CD14-positive monocyte (primary cell): Measurements from ENCODE around the gene ZNF385B. TPM values are rescaled to one million over a fixed set of nuclear protein-coding genes. Genes with fewer than 3 reads are reported as not detected.

Experiments used
- DNase-seq, 3 donors: peaks; one replicate each; pipeline ENCODE4 v3.0.0-alpha.2; 2011 to 2022
- H2AFZ ChIP-seq: 2 replicates; pipeline ENCODE4 v1.6.0; 2012; ENCODE audit warnings: mild to moderate bottlenecking, low read depth, low read length, inconsistent platforms; ENCODE audit not compliant: insufficient read depth, poor library complexity, severe bottlenecking
- H3K27ac ChIP-seq, 2 donors: 1 replicate in 1 of 2; 2 replicates in 1 of 2; pipeline ENCODE4 v1.5.1; 2012 to 2013; ENCODE audit warnings: low read length in 2 of 2, control low read depth in 1 of 2, inconsistent platforms in 1 of 2, low read depth in 1 of 2, mild to moderate bottlenecking in 1 of 2
- H3K27me3 ChIP-seq, 2 donors: one replicate each; pipeline versions ENCODE4 v1.6.0 to v1.6.1; 2011 to 2013; ENCODE audit warnings: low read length in 2 of 2; ENCODE audit not compliant: control insufficient read depth in 2 of 2, insufficient read depth in 2 of 2
- H3K36me3 ChIP-seq, 2 donors: replicated peaks in 1 of 2; 1 replicate in 1 of 2; 2 replicates in 1 of 2; pipeline versions ENCODE4 v1.5.1 to v1.6.1; 2012 to 2013; ENCODE audit warnings: low read length in 2 of 2, control low read depth in 1 of 2, inconsistent platforms in 1 of 2, mild to moderate bottlenecking in 1 of 2; ENCODE audit not compliant: insufficient read depth in 2 of 2, control insufficient read depth in 1 of 2
- H3K4me1 ChIP-seq, 2 donors: 1 replicate in 1 of 2; 2 replicates in 1 of 2; pipeline versions ENCODE4 v1.5.1 to v1.6.1; 2012 to 2013; ENCODE audit warnings: low read length in 2 of 2, control low read depth in 1 of 2, inconsistent platforms in 1 of 2, mild to moderate bottlenecking in 1 of 2, moderate library complexity in 1 of 2; ENCODE audit not compliant: insufficient read depth in 2 of 2, control insufficient read depth in 1 of 2
- H3K4me2 ChIP-seq: replicated peaks from 2 replicates; pipeline ENCODE3; 2012; ENCODE audit warnings: low read length, moderate library complexity, mild to moderate bottlenecking; ENCODE audit not compliant: poor library complexity, severe bottlenecking; ENCODE audit errors: extremely low read depth
- H3K4me3 ChIP-seq, 3 experiments: fragments of 200-600 bp in 1 of 3; sonication (generic) in 1 of 3; replicated peaks in 1 of 3; 1 replicate in 2 of 3; 2 replicates in 1 of 3; pipeline ENCODE4 v1.5.1; 2011 to 2013; ENCODE audit warnings: low read length in 3 of 3, mild to moderate bottlenecking in 3 of 3, control low read depth in 2 of 3, low read depth in 2 of 3, inconsistent platforms in 1 of 3, moderate library complexity in 1 of 3
- H3K79me2 ChIP-seq: 2 replicates; pipeline ENCODE4 v1.6.0; 2012; ENCODE audit warnings: mild to moderate bottlenecking, control low read depth, inconsistent platforms, low read length, moderate library complexity; ENCODE audit not compliant: insufficient read depth
- H3K9ac ChIP-seq: 2 replicates; pipeline ENCODE4 v1.6.0; 2017; ENCODE audit warnings: low read length, mild to moderate bottlenecking; ENCODE audit not compliant: insufficient read depth, poor library complexity, severe bottlenecking
- H3K9me3 ChIP-seq, 2 donors: replicated peaks in 1 of 2; 1 replicate in 1 of 2; 2 replicates in 1 of 2; pipeline versions ENCODE4 v1.5.1 to v1.6.1; 2012 to 2013; ENCODE audit warnings: low read length in 2 of 2, control low read depth in 1 of 2; ENCODE audit not compliant: control insufficient read depth in 1 of 2, insufficient read depth in 1 of 2
- H4K20me1 ChIP-seq: 2 replicates; pipeline ENCODE4 v1.6.0; 2012; ENCODE audit warnings: mild to moderate bottlenecking, low read length, control low read depth, moderate library complexity; ENCODE audit not compliant: insufficient read depth
- H3K27ac Mint-ChIP-seq, 7 donors: one replicate each; pipeline ENCODE4 v1.8.0; 2020; ENCODE audit warnings: mild to moderate bottlenecking in 7 of 7, mixed read lengths in 7 of 7, moderate library complexity in 6 of 7, inconsistent platforms in 2 of 7
- H3K27me3 Mint-ChIP-seq, 3 donors: one replicate each; pipeline ENCODE4 v1.8.0; 2021 to 2022; ENCODE audit warnings: low read depth in 3 of 3, mild to moderate bottlenecking in 3 of 3, mixed read lengths in 3 of 3, moderate library complexity in 3 of 3, inconsistent platforms in 1 of 3
- H3K36me3 Mint-ChIP-seq, 2 donors: one replicate each; pipeline ENCODE4 v1.8.0; 2020; ENCODE audit warnings: mixed read lengths in 2 of 2, inconsistent platforms in 1 of 2, mild to moderate bottlenecking in 1 of 2
- H3K4me1 Mint-ChIP-seq: one replicate; pipeline ENCODE4 v1.8.0; 2020; ENCODE audit warnings: mild to moderate bottlenecking, mixed read lengths
- H3K4me3 Mint-ChIP-seq, 2 donors: one replicate each; pipeline ENCODE4 v1.8.0; 2020; ENCODE audit warnings: mild to moderate bottlenecking in 2 of 2, mixed read lengths in 2 of 2, moderate library complexity in 1 of 2
- H3K9me3 Mint-ChIP-seq, 7 donors: one replicate each; pipeline ENCODE4 v1.8.0; 2020 to 2022; ENCODE audit warnings: mixed read lengths in 7 of 7, mild to moderate bottlenecking in 6 of 7, moderate library complexity in 6 of 7, inconsistent platforms in 2 of 7
- CTCF ChIP-seq: fragments of 200-600 bp; IDR thresholded peaks from one replicate; pipeline ENCODE4 v1.8.0; 2022; ENCODE audit warnings: antibody characterized with exemption, mild to moderate bottlenecking
- WGBS: methylation state at CpG from one replicate; pipeline ENCODE4 v1.1.5; 2013; ENCODE audit warnings: missing lambda C conversion rate; ENCODE audit not compliant: insufficient coverage; 5-methylcytosine and 5-hydroxymethylcytosine counted together
- intact Hi-C, 2 donors: fragments of 100-400 bp; cut with micrococcal nuclease; formaldehyde crosslinking; loops; one replicate each; pipeline versions ENCODE4 v1.15.0 to v1.15.1; 2023
- polyA plus RNA-seq, 3 donors: library from polyadenylated mRNA; depleted of rRNA in 1 of 3; unstranded in 2 of 3; stranded (reverse) in 1 of 3; fragments of 300-500 nt in 2 of 3; fragments of >200 nt in 1 of 3; fragmentation: Illumina TruSeq in 2 of 3; gene quantifications; 1 replicate in 2 of 3; 2 replicates in 1 of 3; pipeline ENCODE4 v1.2.3, GENCODE V29; 2012 to 2021

The ZNF385B gene
- polyA plus RNA-seq, 3 donors, result not detected

DNA sequence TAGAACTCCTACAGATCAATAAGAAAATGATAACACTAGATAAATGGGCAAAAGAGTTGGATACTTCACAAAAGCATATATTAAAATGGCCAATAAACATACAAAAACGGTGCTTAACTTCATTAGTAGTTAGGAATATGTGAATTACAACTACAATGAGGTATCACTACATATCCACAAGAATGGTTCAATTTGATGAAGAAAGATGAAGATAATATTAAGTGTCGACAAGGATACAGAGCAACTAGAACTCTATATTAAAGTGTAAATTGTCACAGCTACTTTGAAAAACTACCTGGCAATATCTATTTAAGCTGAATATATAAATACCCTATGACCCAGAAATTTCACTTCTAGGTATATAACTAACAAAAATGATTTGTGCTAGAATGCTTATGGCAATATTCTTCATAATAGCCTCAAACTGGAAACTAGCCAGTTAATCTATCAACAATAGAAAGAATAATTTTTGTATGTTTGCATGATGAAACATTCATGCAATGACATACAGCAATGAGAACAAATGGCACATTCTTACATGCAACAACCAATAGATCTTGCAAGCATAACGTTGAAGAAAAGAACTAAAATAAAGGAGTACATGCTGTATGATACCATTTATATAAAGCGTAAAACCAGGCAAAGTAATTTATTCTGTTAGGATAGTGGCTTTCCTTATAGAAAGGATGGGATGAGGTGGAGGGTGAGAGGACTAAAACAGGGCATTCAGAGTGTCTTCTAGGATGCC lies 306.6 kb downstream of the ZNF385B start:
- peaks cover 0 to 1% (median 0%) of the 10 kb centered on the region in 3 donors for H3K27me3 Mint-ChIP-seq
- Histone ChIP-seq H3K27ac (no peak overlapping the region), H3K27me3 (no peaks in the 10 kb centered on the region), H2AFZ (no peak overlapping the region), H3K79me2 (no peaks in the 10 kb centered on the region), H3K36me3 (no peaks in the 10 kb centered on the region), H4K20me1 (no peaks in the 10 kb centered on the region), H3K4me3 (no peak overlapping the region), H3K9me3 (no peaks in the 10 kb centered on the region), H3K4me1 (no peaks in the 10 kb centered on the region), H3K9ac (no peak overlapping the region), H3K4me2 (no peak overlapping the region)
- TF ChIP-seq CTCF, result no peak
- no peaks in the 10 kb centered on the region for H3K36me3 Mint-ChIP-seq
- H3K4me3 Mint-ChIP-seq, result no peak overlapping the region
- WGBS, result 100% methylated on average over 1 of the region's 4 CpGs
- intact Hi-C loops, result no loop called here
- no peaks in the 10 kb centered on the region for H3K4me1 Mint-ChIP-seq
- H3K9me3 Mint-ChIP-seq, result peaks cover 0 to 1% (median 0%) of the 10 kb centered on the region in 7 donors
- no peak for DNase-seq
- no peak overlapping the region for H3K27ac Mint-ChIP-seq

DNA sequence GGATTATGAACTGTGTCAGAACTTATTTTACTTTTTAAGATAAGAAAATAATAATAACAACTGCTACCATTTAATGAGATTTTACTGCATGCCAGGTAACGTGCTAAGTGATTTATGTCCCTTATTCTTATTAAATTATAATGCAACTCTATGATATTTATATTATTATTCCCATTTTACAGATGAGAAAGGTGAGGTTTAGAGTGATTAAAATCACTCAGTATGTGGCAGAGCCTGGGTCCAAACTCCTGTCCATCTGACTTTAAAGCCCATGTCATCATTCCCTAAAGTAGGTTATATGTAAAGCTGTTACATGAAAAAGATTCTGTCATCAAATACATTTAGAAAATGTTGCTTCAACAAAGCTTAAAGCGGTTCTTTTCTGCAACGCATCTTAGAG lies 308.0 kb downstream of the ZNF385B start:
- Mint-ChIP-seq H3K4me3 (no peak overlapping the region), H3K36me3 (no peaks in the 10 kb centered on the region), H3K27me3 (no peaks in the 10 kb centered on the region), H3K9me3 (no peaks in the 10 kb centered on the region), H3K4me1 (no peaks in the 10 kb centered on the region), H3K27ac (no peak overlapping the region)
- intact Hi-C loops, result no loop called here
- no peak overlapping the region for H3K27ac ChIP-seq
- no peak overlapping the region for H3K9ac ChIP-seq
- no peaks in the 10 kb centered on the region for H3K9me3 ChIP-seq
- H3K79me2 ChIP-seq, result no peaks in the 10 kb centered on the region
- no peak overlapping the region for H3K4me3 ChIP-seq
- H4K20me1 ChIP-seq, result no peaks in the 10 kb centered on the region
- H3K4me2 ChIP-seq, result no peak overlapping the region
- H2AFZ ChIP-seq, result no peak overlapping the region
- 83% methylated on average over 1 of the region's 3 CpGs for WGBS
- TF ChIP-seq CTCF, result no peak
- no peaks in the 10 kb centered on the region for H3K36me3 ChIP-seq
- no peak for DNase-seq
- no peaks in the 10 kb centered on the region for H3K27me3 ChIP-seq
- H3K4me1 ChIP-seq, result no peaks in the 10 kb centered on the region
